ENCODE results near the gene DYRK2. TPM values are rescaled to one million over a fixed set of nuclear protein-coding genes. Genes with fewer than 3 reads are reported as not detected.

DYRK2 gene
- total and polyA plus RNA-seq, 4 donors, result 1.2 to 8.8 (median 4.9) TPM

DNA sequence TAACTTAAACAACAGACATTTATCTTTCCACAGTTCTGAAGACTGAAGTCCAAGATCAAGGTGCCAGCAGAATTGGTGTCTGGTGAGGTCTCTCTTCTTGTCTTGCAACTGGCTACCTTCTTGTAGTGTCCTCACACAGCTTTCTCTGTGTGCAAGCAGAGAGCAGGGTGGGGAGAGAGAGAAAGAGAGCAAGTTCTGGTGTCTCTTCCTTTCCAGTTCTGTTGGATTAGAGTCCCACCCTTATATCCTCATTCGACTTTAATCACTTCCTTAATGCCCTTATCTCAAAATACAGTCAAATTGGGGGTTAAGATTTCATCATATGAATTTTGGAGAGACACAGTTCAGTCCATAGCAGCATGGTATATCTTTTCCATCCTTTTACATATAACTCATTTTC lies 40.8 kb downstream of the DYRK2 start:
- no peak overlapping the region for H3K4me3 ChIP-seq (ENCODE audit: low read depth in 1 of 3, low read length in 3 of 3)
- no peak overlapping the region for H3K27ac ChIP-seq (ENCODE audit: low read depth in 1 of 2, low read length in 2 of 2)
- no peaks in the 10 kb centered on the region for H3K9me3 ChIP-seq (ENCODE audit: control insufficient read depth in 4 of 4, low read length in 3 of 4)
- TF ChIP-seq YY1 (IDR thresholded peaks at IDR 0.05) (no peak), FOXA1 (IDR thresholded peaks at IDR 0.05) (no peak), TAF1 (conservative IDR thresholded peaks at IDR 0.05) (no peak), JUND (IDR thresholded peaks at IDR 0.05) (no peak), RXRA (IDR thresholded peaks at IDR 0.05) (no peak), EGR1 (IDR thresholded peaks at IDR 0.05; ENCODE audit: low read depth in 2 of 2) (no peak), HNF4A (conservative IDR thresholded peaks at IDR 0.05) (no peak), SP1 (IDR thresholded peaks at IDR 0.05) (no peak), GABPA (IDR thresholded peaks at IDR 0.05 in 1 of 2, conservative IDR thresholded peaks at IDR 0.05 in 1 of 2) (no peak), RAD21 (IDR thresholded peaks at IDR 0.05) (no peak), FOXA2 (IDR thresholded peaks at IDR 0.05) (no peak), NR2F2 (IDR thresholded peaks at IDR 0.05) (no peak), HNF4G (IDR thresholded peaks at IDR 0.05) (no peak)
- TF ChIP-seq, protein P1, sequence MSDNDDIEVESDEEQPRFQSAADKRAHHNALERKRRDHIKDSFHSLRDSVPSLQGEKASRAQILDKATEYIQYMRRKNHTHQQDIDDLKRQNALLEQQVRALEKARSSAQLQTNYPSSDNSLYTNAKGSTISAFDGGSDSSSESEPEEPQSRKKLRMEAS (IDR thresholded peaks at IDR 0.05), result no peak
- TF ChIP-seq, protein P2, sequence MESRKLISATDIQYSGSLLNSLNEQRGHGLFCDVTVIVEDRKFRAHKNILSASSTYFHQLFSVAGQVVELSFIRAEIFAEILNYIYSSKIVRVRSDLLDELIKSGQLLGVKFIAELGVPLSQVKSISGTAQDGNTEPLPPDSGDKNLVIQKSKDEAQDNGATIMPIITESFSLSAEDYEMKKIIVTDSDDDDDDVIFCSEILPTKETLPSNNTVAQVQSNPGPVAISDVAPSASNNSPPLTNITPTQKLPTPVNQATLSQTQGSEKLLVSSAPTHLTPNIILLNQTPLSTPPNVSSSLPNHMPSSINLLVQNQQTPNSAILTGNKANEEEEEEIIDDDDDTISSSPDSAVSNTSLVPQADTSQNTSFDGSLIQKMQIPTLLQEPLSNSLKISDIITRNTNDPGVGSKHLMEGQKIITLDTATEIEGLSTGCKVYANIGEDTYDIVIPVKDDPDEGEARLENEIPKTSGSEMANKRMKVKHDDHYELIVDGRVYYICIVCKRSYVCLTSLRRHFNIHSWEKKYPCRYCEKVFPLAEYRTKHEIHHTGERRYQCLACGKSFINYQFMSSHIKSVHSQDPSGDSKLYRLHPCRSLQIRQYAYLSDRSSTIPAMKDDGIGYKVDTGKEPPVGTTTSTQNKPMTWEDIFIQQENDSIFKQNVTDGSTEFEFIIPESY (IDR thresholded peaks at IDR 0.05), result no peak
- TF ChIP-seq, protein P3, sequence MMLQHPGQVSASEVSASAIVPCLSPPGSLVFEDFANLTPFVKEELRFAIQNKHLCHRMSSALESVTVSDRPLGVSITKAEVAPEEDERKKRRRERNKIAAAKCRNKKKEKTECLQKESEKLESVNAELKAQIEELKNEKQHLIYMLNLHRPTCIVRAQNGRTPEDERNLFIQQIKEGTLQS (IDR thresholded peaks at IDR 0.05), result no peak
- TF ChIP-seq, protein P4, sequence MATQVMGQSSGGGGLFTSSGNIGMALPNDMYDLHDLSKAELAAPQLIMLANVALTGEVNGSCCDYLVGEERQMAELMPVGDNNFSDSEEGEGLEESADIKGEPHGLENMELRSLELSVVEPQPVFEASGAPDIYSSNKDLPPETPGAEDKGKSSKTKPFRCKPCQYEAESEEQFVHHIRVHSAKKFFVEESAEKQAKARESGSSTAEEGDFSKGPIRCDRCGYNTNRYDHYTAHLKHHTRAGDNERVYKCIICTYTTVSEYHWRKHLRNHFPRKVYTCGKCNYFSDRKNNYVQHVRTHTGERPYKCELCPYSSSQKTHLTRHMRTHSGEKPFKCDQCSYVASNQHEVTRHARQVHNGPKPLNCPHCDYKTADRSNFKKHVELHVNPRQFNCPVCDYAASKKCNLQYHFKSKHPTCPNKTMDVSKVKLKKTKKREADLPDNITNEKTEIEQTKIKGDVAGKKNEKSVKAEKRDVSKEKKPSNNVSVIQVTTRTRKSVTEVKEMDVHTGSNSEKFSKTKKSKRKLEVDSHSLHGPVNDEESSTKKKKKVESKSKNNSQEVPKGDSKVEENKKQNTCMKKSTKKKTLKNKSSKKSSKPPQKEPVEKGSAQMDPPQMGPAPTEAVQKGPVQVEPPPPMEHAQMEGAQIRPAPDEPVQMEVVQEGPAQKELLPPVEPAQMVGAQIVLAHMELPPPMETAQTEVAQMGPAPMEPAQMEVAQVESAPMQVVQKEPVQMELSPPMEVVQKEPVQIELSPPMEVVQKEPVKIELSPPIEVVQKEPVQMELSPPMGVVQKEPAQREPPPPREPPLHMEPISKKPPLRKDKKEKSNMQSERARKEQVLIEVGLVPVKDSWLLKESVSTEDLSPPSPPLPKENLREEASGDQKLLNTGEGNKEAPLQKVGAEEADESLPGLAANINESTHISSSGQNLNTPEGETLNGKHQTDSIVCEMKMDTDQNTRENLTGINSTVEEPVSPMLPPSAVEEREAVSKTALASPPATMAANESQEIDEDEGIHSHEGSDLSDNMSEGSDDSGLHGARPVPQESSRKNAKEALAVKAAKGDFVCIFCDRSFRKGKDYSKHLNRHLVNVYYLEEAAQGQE (IDR thresholded peaks at IDR 0.05), result no peak
- TF ChIP-seq, protein P5, sequence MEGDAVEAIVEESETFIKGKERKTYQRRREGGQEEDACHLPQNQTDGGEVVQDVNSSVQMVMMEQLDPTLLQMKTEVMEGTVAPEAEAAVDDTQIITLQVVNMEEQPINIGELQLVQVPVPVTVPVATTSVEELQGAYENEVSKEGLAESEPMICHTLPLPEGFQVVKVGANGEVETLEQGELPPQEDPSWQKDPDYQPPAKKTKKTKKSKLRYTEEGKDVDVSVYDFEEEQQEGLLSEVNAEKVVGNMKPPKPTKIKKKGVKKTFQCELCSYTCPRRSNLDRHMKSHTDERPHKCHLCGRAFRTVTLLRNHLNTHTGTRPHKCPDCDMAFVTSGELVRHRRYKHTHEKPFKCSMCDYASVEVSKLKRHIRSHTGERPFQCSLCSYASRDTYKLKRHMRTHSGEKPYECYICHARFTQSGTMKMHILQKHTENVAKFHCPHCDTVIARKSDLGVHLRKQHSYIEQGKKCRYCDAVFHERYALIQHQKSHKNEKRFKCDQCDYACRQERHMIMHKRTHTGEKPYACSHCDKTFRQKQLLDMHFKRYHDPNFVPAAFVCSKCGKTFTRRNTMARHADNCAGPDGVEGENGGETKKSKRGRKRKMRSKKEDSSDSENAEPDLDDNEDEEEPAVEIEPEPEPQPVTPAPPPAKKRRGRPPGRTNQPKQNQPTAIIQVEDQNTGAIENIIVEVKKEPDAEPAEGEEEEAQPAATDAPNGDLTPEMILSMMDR (IDR thresholded peaks at IDR 0.05; ENCODE audit: low read depth, low read length, missing input control), result no peak
- no peaks in the 10 kb centered on the region for H3K36me3 ChIP-seq (ENCODE audit: control insufficient read depth in 4 of 4, insufficient read depth in 3 of 4, low read depth in 1 of 4, low read length in 3 of 4)
- H3K9ac ChIP-seq (ENCODE audit: low read depth in 1 of 2, low read length in 2 of 2), result no peak overlapping the region
- no peak for DNase-seq (ENCODE audit: low spot score)
- H3K27me3 ChIP-seq (ENCODE audit: control insufficient read depth in 4 of 4, insufficient read depth in 4 of 4, low read length in 3 of 4), result peaks cover 0 to 3% (median 0%) of the 10 kb centered on the region in 4 donors
- WGBS, result 41% methylated on average over 1 of the region's 1 CpG
- H3K4me1 ChIP-seq (ENCODE audit: control insufficient read depth in 4 of 4, insufficient read depth in 4 of 4, low read length in 3 of 4), result no peaks in the 10 kb centered on the region

Measured in liver (tissue), 9 donors.